ENCODE measurements around the gene SORCS3.

Gene SORCS3

DNA sequence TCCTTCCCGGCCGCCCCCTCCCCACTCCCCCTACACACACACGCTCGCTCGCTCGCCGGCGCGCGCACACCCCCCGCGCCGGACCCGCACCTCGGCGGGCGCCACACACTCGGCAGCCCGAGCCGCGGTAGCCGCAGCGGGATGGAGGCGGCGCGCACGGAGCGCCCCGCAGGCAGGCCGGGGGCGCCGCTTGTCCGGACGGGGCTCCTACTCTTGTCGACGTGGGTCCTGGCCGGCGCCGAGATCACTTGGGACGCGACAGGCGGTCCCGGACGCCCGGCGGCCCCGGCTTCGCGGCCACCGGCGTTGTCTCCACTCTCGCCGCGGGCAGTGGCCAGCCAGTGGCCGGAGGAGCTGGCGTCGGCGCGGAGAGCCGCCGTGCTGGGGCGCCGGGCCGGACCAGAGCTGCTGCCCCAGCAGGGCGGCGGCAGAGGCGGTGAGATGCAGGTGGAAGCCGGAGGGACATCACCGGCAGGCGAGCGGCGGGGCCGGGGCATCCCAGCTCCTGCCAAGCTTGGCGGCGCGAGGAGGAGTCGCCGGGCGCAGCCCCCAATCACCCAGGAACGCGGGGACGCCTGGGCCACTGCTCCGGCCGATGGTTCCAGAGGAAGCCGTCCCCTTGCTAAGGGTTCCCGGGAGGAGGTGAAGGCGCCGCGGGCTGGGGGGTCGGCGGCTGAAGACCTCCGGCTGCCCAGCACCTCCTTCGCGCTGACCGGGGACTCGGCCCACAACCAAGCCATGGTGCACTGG is at the start of gene SORCS3:
SORCS3 (plus strand) TSS at position 104 of the 750 bp plus-strand sequence.
- DNase-seq: no peak

DNA sequence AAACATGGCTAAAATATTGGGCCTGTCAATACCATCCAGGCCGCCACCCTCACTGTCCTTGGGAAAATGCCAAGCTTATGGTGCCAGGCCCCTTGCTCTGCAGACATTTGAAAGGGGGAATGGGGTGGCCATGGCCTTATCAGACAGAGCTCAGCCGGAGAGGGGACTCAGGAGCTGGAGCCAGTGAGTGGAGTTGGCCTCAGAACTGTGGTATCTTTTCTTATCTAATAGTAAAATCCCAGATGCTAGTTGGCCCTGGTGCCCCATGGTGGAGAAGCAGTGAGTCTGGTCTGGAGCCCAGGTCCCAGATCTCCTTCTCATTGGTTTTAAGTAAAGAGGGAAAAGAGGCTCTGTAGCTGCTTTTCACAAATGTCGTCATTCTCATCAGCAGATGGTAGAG is 49.6 kb upstream of the SORCS3 start:
- DNase-seq: no peak

DNA sequence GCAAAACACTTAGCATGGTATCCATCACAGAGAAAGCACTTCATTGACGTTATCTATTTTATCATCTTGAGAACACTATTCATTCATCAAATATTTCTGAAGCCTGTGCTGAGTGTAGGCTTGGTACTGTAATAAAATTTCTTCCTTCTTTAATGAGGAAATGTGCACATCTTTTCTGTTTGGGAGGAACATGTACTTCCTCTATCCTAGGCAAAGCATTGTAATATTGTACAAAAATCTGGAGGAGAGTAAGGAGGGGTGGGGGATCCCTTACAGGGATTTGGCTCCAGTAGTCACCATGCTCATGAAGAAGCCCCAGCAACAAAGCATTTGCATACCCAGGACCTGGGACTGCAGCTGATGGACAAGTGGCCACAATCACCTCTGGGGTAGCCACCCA is 39.9 kb upstream of the SORCS3 start:
- DNase-seq: no peak

DNA sequence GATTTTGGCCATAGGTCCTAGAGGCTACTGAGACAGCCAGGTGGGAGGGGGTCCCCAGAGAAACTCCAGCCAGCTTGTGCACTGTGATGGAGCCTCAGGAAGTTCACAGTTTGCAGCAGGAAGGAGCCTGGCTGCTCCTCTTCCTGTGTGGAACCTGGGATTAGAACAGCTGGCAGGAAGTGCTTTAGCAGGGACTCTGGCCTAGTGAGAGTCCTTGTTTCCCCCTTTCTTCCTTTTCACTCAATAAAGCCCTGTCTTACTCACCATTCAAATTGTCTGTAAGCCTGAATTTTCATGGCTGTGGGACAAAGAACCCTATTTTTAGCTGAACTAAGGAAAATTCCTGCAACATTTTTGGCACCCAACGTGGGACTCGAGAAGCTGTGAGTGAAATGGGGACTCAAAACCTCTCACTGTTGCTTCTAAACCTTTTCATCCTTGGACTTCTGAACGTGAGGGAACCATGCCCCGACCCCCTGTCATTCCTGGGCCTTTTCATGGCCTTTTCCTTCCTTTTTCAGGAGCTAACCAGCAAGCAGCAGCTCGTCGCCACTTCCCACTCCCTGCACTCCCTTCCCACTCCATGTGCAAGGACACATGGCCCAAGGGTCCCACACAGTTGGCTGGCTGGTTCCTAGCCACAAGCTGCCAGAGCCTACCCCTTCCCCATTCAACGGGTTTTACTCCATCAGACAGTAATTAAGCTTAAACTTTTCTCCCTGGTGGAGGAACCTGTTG is 32.8 kb upstream of the SORCS3 start:
- DNase-seq: no peak

DNA sequence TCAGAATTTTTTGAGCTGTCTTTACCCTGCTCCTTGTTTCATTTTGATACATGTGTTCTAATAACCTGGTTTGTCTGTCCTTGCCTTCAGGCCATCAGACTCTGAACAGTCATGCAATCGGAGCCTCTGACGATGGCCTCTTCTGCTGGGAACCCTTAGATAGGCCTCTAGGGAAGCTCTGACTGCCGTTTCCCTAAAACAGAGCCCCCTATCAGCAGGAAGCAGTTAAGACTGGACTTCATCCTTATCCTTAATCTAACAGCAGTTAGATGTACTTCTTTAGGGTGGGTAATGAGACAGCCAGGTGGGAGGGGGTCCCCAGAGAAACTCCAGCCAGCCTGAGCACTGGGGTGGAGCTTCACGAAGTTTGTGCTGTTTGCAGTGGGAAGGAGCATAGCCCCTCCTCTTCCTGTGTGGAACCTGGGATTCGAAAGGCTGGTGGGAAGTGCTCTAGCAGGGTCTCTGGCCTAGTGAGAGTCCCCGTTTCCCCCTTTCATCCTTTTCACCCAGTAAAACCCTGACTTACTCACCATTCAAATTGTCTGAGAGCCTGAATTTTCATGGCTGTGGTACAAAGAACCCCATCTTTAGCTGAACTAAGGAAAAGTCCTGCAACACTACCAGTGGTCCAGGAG is 28.4 kb upstream of the SORCS3 start:
- no peak for DNase-seq

DNA sequence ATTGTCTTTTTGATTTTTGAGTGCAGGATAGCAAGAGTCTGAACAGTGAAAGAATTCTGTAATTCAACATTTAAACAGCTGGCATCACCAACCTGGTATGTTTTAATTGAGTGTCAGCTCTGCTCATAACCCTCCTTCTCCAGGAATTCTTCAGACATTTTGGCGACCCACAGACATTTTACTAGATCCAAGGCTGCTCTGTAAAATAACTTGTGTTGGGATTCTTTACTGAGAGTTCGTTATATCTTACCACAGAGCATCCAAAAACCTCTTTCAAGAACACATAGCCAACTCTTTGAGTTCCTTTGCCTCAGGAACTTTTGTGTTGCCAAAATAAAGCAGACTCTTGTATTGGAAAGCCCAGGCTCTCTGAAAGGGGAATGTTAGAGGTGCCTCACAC is 27.7 kb upstream of the SORCS3 start:
- DNase-seq: no peak

DNA sequence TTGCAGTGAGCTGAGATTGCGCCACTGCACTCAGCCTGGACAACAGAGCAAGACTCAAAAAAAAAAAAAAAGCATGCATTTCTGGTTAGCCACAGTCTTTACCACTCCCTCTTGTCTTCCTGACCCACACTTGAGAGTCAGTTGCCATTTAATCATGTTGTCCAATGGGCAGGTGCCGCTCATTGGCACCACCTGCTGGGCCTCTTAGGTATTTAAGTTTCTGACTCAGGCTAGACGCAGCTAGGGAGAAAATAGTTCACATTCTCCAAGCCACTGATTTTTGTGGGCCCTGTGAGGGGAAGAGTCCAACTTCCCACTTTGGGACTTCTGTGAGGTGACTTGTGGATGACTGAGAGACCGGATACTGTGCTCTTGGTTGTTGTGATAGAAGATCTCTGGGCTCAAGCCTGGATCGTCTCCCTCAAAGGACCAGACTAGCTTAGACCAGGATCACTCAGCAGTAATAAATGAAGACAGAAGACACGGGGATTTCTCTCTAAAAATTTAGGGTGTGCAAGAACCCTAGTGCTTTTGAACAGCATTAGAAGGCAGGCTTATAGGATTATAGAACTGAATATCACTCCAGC is 26.8 kb upstream of the SORCS3 start:
- DNase-seq: no peak

DNA sequence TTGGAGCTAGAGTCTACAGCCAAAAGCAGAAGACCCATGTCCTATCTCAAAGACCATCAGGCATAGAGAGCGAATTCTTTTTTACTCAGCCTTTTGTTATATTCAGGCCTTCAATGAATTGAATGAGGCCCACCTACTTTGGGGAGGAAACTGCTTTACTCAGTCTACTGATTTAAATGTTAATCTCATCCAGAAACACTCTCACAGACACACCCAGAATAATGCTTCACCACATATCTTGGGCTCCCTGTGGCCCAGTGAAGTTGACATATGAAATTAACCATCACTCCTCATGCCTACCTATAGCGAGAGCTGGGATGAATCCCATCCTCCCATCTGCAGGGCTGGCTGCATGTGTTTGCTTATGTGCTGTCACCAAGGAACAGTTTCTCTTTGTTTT is 26.0 kb upstream of the SORCS3 start:
- no peak for DNase-seq

DNA sequence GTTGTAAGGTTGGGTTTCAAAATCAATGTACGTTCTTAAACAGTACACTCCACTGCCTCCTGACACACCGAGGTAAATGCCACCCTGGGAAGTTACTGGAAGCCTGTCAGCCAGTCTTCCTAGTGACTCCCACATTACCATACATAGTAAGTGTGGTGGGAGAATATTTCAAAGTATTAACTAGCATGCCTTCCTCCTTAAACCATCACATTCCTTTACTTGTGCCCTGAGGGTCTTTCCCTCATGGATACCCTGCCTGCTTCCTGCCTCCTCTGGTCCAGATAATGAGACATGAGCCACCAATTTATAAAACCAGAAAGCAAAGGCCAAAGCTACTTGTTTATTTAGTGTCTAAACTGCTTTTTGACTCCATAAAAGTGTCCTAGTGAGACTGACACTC is 23.3 kb upstream of the SORCS3 start:
- DNase-seq: no peak

DNA sequence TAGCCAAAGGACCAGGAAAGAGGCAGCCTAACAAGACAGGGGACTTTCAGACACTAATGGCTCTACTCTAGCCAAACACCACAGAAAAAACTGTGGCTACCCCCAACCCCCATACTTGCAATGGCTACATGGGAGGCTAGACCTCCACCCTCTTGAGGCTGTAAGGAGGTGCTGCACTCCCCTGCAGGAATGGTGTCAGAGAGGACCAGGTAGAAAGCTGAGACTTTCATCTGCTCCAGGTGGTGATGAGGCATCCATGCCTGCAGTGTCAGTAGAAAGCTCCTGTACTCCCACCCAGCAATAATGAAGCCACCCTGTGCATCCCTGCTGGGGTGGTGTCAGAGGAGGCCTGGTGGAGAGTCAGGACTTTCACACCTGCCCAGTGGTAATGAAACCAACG is 18.9 kb upstream of the SORCS3 start:
- no peak for DNase-seq

DNA sequence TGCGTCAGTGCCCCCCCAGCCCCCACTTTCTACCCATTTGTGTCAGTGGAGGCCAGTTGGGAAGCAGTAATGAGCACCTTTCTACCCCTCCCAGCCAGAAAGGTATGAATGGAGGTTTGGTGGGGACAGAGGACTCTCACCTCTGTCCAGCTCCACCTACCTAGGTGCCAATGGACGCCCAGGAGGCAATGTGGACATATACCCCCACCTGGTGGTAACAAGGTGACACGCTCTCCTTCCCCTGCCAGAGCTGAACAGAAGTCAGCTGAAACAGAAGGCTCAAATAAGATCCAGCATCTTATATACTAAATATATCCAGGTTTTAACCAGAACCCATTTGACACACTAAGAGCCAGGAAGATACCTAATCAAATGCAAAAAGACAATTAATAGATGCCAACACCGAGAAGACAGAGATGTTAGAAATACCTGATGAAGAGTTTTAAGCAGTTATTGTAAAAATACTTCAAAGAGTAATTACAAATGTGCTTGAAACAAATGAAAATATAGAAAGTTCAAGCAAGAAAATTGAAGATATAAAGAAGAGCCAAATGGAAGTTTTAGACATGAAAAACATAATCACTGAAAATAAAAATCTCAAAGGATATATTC is 18.4 kb upstream of the SORCS3 start:
- no peak for DNase-seq

DNA sequence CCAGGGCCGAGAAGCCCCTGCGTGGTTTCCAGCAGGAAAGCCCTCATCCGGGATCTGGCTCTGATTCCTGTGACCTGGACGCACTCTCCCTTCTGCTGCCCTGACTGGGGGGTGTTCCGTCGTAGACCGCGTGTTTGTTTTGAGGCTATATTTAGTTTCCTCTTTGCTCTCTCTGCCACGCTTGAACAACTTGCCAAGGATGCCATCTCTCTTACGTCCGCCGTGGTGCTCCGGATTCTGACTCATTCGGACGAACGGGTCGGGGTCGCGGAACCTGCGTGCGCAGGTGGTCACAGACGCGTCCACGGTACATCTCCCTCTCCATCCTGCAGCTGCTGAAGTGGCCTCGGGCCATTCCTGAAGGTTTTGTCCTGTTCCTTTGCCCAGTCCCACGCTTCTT is 10.4 kb upstream of the SORCS3 start:
- DNase-seq: no peak

DNA sequence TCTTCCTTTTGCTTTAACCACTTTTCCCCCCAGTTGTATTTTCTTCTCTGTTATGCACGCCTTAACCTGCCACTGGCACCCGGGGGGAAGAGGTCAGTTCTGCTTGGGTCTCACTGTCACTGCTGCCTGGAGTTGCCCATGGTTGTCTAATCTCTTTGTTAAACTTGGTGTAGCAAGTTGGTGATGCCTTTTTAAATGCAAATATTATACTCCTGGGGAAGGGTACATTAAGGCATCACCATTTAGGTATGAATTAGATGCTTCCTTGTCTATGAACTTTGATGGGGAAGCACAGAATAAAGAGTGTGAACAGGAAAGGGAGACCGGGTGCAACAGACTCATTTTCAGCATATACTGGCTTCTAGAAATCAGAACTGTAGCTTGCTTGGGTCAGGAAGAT is 9.1 kb upstream of the SORCS3 start:
- DNase-seq: no peak

DNA sequence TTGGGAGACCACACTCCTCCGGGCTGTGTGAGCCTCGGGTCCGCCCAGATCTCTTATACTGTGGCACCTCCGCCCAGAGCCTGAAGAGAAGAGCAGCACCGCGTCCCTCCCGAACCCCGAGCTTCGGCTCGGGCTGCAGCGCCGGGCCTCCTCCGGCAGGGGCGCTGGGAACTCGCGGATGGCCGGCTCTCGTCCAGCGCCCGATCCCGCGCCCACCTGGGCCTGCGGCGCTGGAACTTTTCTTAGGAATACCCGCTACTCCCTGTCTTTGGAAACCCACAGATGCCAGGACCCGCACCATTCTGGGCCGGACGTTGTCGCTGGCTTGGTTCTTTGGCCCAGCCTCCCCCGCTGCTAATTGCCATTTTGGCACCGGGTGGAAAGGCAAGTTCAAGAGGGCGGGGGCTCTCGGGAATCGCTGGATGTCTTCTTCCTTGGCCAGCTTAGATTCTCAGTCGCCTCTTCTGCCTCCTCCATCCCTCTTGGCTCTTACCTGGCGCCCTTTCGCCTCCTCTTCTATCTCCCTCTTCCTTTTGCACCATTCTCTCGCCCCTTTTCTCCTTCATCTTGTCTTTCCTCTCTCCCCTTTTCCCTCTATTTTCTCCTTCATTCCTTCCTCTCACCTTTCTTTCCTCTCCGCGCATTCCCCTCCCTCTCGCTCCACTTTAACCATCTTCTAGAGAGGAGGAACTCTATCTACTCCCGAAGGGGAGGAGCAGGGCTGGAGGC is 2.1 kb upstream of the SORCS3 start:
- no peak for DNase-seq

DNA sequence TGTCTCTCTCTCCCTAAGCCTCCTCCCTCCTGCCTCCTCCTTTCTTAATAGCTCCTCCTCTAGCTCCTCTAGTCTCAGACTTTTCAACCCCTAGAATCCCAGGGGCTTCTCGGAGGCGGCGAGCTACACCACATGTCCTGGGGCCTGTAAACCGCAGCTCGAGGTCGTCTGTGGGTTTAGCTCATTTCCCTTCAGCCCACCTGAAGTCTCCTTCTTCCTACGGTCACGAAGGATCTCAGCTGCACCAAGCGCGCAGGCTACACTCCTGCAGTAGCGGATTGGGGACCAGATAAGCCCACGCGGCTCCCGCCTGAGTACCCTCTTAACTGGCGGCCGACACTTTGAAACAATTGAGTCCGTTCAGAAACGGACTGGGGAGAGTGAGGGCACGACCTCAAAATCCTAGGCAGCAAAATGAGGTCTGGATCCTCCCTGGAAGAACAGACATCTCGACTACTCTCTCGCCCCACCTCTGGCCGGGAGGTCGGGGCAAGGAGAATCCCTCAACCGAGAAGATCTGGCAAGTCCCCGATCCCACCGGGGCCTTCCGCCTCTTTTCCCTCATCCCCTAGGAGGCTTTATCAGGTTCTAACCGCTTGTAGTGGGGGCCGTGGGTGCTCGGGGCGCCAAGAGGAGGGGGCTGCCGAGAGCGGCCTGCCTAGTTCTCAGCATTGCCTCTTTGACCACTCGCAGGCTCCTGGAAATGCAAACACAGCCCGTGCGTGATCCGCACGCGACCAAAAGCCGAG is 1.3 kb upstream of the SORCS3 start:
- DNase-seq: no peak

DNA sequence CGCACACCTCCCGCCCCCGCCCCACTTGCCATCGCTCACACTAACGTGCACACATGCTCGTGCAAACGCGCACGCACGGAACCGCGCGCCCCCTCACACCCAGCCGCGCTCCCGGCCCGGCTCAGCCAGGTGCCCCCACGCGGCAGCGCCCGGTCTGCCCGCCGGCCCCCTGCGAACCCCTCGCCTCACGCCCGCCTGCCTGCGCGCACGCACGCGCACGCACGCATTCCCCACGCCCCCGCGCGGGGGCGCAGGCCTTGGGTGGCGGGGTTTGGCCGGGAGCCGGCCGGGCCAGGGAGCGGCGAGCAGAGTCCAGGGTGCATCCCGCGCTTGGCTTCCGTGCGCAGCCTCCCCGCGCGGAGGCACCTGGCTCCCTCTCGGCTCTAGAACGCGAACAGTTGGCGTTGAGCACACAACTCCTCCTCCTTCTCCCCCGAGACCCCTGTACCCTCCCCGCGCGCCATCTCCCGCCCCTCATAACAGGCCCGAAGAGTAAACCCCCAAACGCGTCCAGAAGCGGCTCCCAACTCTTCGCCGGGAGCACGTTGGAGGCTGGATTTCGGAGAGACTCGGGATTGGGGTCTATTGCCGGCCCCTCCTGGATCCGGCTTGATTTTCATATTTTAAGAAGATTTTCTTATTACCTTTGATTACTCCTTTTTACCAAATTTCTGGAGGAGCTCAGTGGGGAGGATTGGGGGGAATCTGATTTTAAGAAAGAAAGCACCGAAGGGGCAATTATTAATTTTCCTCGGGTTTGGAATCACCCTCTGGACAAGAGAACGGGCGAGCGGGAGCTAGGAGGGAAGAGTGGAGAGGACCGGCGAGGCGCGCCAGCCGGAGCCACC is 527 bp upstream of the SORCS3 start:
- DNase-seq: no peak

DNA sequence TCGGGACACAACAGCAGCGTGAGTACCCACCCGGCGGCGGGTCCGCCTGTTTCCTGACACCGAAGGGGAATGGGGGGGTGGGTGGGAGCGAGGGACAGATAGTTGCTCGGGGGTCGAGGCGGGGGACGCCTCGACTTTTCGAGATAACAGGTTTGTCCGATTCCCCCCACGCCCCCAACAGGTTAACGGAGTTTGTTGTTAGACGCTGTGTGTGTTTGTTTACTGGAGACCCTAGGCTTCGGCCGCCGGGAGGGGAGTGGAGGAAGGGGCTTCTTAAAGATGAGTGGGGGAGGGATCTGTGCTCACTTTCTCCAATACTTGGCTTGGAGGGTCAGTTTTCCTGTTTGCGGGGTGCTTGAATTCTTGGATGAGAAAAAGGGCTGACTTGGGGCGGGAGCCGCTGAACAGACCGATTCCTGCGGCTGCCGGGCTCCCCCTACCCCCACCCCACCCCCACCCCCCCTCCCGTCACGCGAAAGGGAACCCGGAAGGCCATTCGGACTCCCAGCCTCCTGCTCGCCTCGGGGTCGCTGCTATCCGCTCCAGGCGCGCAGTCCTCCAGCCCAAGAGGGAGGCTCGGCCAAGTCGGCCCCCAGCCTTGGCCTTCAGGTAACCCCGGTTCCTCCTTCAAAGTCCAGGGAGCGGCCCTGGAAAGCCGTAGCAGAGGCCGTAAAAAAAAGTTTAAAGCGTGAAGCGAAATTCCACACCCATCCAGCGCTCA is 1.0 kb downstream of the SORCS3 start:
- DNase-seq: no peak

DNA sequence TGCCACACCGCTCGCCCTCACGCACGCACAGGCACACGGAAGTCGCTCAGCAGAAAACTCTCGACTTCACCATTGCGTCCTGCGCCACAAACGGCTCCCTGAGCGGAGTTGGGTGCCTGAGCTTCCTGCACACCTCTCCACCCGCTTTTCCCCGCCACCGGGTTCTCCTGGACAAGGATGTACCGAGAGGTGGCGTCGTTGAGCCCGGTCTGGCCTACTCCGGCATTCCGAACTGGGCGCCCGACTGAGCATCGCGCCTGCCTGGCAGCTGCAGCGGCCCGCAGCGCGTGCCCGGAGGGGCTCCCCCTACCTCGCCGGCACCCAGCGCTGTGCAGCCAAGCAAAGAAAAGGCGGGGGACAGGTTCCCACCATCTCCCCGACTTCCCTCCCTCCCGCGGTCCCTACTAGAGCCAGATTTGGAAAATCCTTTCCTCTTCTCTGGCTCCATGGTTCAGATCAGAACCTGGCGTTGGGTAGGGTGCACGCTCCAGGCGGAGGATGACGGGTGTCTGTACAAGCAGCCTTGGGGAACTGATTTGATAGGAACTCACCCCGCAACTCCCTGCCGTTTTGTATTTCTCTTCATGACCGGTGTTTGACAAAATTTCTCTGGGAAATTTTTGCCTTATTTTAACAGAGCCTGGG is 1.7 kb downstream of the SORCS3 start:
- DNase-seq: no peak

DNA sequence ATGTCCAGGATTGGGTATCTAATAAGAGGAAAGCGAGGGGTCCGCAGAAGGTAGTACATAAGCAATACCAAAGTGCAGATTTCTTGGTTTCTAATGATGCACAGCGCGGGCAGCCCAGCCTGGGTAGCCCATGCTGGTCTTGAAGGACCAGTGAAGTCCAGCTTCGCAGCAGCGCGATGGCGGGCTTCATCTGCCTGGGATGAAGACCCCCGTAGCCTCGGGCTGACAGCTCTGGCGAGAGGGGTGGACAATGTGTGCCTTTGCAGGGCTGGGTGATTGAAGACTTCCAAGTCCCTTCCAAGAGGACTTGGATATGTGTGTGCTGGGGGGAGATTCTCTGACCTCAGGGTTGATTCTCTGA is 2.2 kb downstream of the SORCS3 start:
- DNase-seq: no peak

DNA sequence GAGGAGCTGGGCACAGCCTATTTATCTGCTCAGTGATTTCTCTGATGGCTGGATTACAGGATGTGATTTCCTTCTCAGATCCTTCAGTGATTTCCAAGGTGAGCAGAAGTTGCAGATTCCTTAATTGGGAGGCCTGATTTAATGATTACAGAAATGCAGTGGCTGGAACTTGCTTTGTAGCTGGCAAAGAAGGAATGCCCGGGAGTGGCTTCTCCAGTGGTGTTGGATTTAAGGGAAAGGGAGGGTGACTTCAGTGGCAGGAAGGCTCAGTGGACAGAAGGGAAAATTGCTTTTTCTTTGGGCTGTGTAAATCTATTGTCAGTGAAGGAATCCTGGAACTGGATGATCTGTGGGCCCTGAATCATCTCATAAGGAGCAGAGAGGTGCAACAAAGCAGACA is 5.1 kb downstream of the SORCS3 start:
- DNase-seq: no peak
